ENCODE measurements around the gene GRID1. TPM values are rescaled to one million over a fixed set of nuclear protein-coding genes. Genes with fewer than 3 reads are reported as not detected.

GRID1 gene
- total and polyA plus RNA-seq, 4 donors, result 1.1 to 3.8 TPM; not detected in 2

GRCh38 chr10:86373828-86374227 lies 7.2 kb upstream of the GRID1 start:
- Histone ChIP-seq H3K27me3 (ENCODE audit: control insufficient read depth in 1 of 2, insufficient read depth in 2 of 2, low read length in 1 of 2) (no peaks in the 10 kb centered on the region), H3K9me3 (ENCODE audit: control insufficient read depth, low read length) (no peaks in the 10 kb centered on the region), H3K27ac (ENCODE audit: low read depth in 1 of 2, low read length in 2 of 2) (no peak overlapping the region), H3K36me3 (ENCODE audit: control insufficient read depth in 1 of 2, insufficient read depth in 2 of 2, low read length in 1 of 2) (no peaks in the 10 kb centered on the region), H3K4me3 (ENCODE audit: low read length in 2 of 2) (no peak overlapping the region), H3K4me1 (ENCODE audit: control insufficient read depth in 1 of 2, insufficient read depth in 2 of 2, low read length in 2 of 2) (no peaks in the 10 kb centered on the region)
- intact Hi-C loops (cut with DNase I), result loop anchor here in 1 of 2 donors (10.0 kb wide), 2 partner anchors 829 to 1299 kb away; no protein-coding TSS in a partner anchor
- 87 to 88% methylated on average over 7 of the region's 7 CpGs for WGBS, 2 donors
- peak; percentile 21 to 49 for DNase-seq
- ATAC-seq (ENCODE audit: low FRiP score), result no peak

- Histone ChIP-seq H3K27me3 (ENCODE audit: control insufficient read depth in 1 of 2, insufficient read depth in 2 of 2, low read length in 1 of 2) (no peaks in the 10 kb centered on the region), H3K4me3 (ENCODE audit: low read length in 2 of 2) (no peak overlapping the region), H3K4me1 (ENCODE audit: control insufficient read depth in 1 of 2, insufficient read depth in 2 of 2, low read length in 2 of 2) (no peaks in the 10 kb centered on the region), H3K27ac (ENCODE audit: low read depth in 1 of 2, low read length in 2 of 2) (no peak overlapping the region), H3K9me3 (ENCODE audit: control insufficient read depth, low read length) (no peaks in the 10 kb centered on the region), H3K36me3 (ENCODE audit: control insufficient read depth in 1 of 2, insufficient read depth in 2 of 2, low read length in 1 of 2) (no peaks in the 10 kb centered on the region)
- DNase-seq (peak; percentile 7 to 43), ATAC-seq (ENCODE audit: low FRiP score) (no peak)
- intact Hi-C loops (cut with DNase I), result loop anchor here in 1 of 2 donors (10.0 kb wide), 2 partner anchors 828 to 1298 kb away; no protein-coding TSS in a partner anchor
- WGBS, 2 donors, result 54 to 74% methylated on average over 2 to 3 of the region's 3 CpGs
Observed at GRCh38 chr10:86373251-86373650, 6.7 kb upstream of the GRID1 start.

GRCh38 chr10:86372784-86373239 lies 6.2 kb upstream of the GRID1 start:
- Histone ChIP-seq H3K4me1 (ENCODE audit: control insufficient read depth in 1 of 2, insufficient read depth in 2 of 2, low read length in 2 of 2) (no peaks in the 10 kb centered on the region), H3K36me3 (ENCODE audit: control insufficient read depth in 1 of 2, insufficient read depth in 2 of 2, low read length in 1 of 2) (no peaks in the 10 kb centered on the region), H3K9me3 (ENCODE audit: control insufficient read depth, low read length) (no peaks in the 10 kb centered on the region), H3K27ac (ENCODE audit: low read depth in 1 of 2, low read length in 2 of 2) (no peak overlapping the region), H3K4me3 (ENCODE audit: low read length in 2 of 2) (no peak overlapping the region), H3K27me3 (ENCODE audit: control insufficient read depth in 1 of 2, insufficient read depth in 2 of 2, low read length in 1 of 2) (no peaks in the 10 kb centered on the region)
- DNase-seq (peak; percentile 18 to 30), ATAC-seq (ENCODE audit: low FRiP score) (no peak)
- 93 to 96% methylated on average over 5 of the region's 5 CpGs for WGBS, 2 donors
- intact Hi-C loops (cut with DNase I), result loop anchor here in 1 of 2 donors (10.0 kb wide), 2 partner anchors 828 to 1298 kb away; no protein-coding TSS in a partner anchor

GRCh38 chr10:86372119-86372783 lies 5.7 kb upstream of the GRID1 start:
- intact Hi-C loops (cut with DNase I), result loop anchor here in 1 of 2 donors (10.0 kb wide), 2 partner anchors 827 to 1297 kb away; no protein-coding TSS in a partner anchor
- WGBS, 2 donors, result 79% methylated on average over 7 of the region's 7 CpGs
- H3K27ac ChIP-seq (ENCODE audit: low read depth in 1 of 2, low read length in 2 of 2), result no peak overlapping the region
- H3K27me3 ChIP-seq (ENCODE audit: control insufficient read depth in 1 of 2, insufficient read depth in 2 of 2, low read length in 1 of 2), result no peaks in the 10 kb centered on the region
- ATAC-seq (ENCODE audit: low FRiP score) (no peak), DNase-seq (peak; percentile 7 to 45)
- no peaks in the 10 kb centered on the region for H3K36me3 ChIP-seq (ENCODE audit: control insufficient read depth in 1 of 2, insufficient read depth in 2 of 2, low read length in 1 of 2)
- H3K9me3 ChIP-seq (ENCODE audit: control insufficient read depth, low read length), result no peaks in the 10 kb centered on the region
- no peak overlapping the region for H3K4me3 ChIP-seq (ENCODE audit: low read length in 2 of 2)
- H3K4me1 ChIP-seq (ENCODE audit: control insufficient read depth in 1 of 2, insufficient read depth in 2 of 2, low read length in 2 of 2), result no peaks in the 10 kb centered on the region

- Histone ChIP-seq H3K4me1 (ENCODE audit: control insufficient read depth in 1 of 2, insufficient read depth in 2 of 2, low read length in 2 of 2) (no peaks in the 10 kb centered on the region), H3K27ac (ENCODE audit: low read depth in 1 of 2, low read length in 2 of 2) (no peak overlapping the region), H3K36me3 (ENCODE audit: control insufficient read depth in 1 of 2, insufficient read depth in 2 of 2, low read length in 1 of 2) (no peaks in the 10 kb centered on the region), H3K27me3 (ENCODE audit: control insufficient read depth in 1 of 2, insufficient read depth in 2 of 2, low read length in 1 of 2) (no peaks in the 10 kb centered on the region), H3K9me3 (ENCODE audit: control insufficient read depth, low read length) (no peaks in the 10 kb centered on the region), H3K4me3 (ENCODE audit: low read length in 2 of 2) (no peak overlapping the region)
- peak in 1 of 2 donors; percentile 4 for DNase-seq
- intact Hi-C loops (cut with DNase I), result loop anchor here in 1 of 2 donors (10.0 kb wide), 2 partner anchors 827 to 1297 kb away; no protein-coding TSS in a partner anchor
- WGBS, 2 donors, result 88 to 90% methylated on average over 5 of the region's 5 CpGs
- ATAC-seq (ENCODE audit: low FRiP score), result no peak
Observed at GRCh38 chr10:86371691-86372090, 5.1 kb upstream of the GRID1 start.

- DNase-seq, result peak; percentile 1 to 67
- ATAC-seq (ENCODE audit: low FRiP score), result no peak
- intact Hi-C loops (cut with DNase I), result loop anchor here in 1 of 2 donors (10.0 kb wide), 2 partner anchors 826 to 1296 kb away; no protein-coding TSS in a partner anchor
- no peak overlapping the region for H3K27ac ChIP-seq (ENCODE audit: low read depth in 1 of 2, low read length in 2 of 2)
- 91 to 94% methylated on average over 7 of the region's 7 CpGs for WGBS, 2 donors
- no peaks in the 10 kb centered on the region for H3K4me1 ChIP-seq (ENCODE audit: control insufficient read depth in 1 of 2, insufficient read depth in 2 of 2, low read length in 2 of 2)
- H3K4me3 ChIP-seq (ENCODE audit: low read length in 2 of 2), result no peak overlapping the region
- no peaks in the 10 kb centered on the region for H3K36me3 ChIP-seq (ENCODE audit: control insufficient read depth in 1 of 2, insufficient read depth in 2 of 2, low read length in 1 of 2)
- H3K27me3 ChIP-seq (ENCODE audit: control insufficient read depth in 1 of 2, insufficient read depth in 2 of 2, low read length in 1 of 2), result no peaks in the 10 kb centered on the region
- no peaks in the 10 kb centered on the region for H3K9me3 ChIP-seq (ENCODE audit: control insufficient read depth, low read length)
Observed at GRCh38 chr10:86371116-86371515, 4.5 kb upstream of the GRID1 start.

GRCh38 chr10:86370006-86370585 lies 3.5 kb upstream of the GRID1 start:
- no peaks in the 10 kb centered on the region for H3K36me3 ChIP-seq (ENCODE audit: control insufficient read depth in 1 of 2, insufficient read depth in 2 of 2, low read length in 1 of 2)
- DNase-seq (peak; percentile 22 to 26), ATAC-seq (ENCODE audit: low FRiP score) (no peak)
- H3K4me1 ChIP-seq (ENCODE audit: control insufficient read depth in 1 of 2, insufficient read depth in 2 of 2, low read length in 2 of 2), result no peaks in the 10 kb centered on the region
- H3K9me3 ChIP-seq (ENCODE audit: control insufficient read depth, low read length), result no peaks in the 10 kb centered on the region
- 61 to 76% methylated on average over 4 of the region's 4 CpGs for WGBS, 2 donors
- H3K27ac ChIP-seq (ENCODE audit: low read depth in 1 of 2, low read length in 2 of 2), result no peak overlapping the region
- no peak overlapping the region for H3K4me3 ChIP-seq (ENCODE audit: low read length in 2 of 2)
- intact Hi-C loops (cut with DNase I), result loop anchor here in 1 of 2 donors (10.0 kb wide), 2 partner anchors 825 to 1295 kb away; no protein-coding TSS in a partner anchor
- no peaks in the 10 kb centered on the region for H3K27me3 ChIP-seq (ENCODE audit: control insufficient read depth in 1 of 2, insufficient read depth in 2 of 2, low read length in 1 of 2)

GRCh38 chr10:86368987-86369386 lies 2.4 kb upstream of the GRID1 start:
- intact Hi-C loops (cut with DNase I), result no loop called here
- DNase-seq (peak; percentile 4 to 16), ATAC-seq (ENCODE audit: low FRiP score) (no peak)
- no peaks in the 10 kb centered on the region for H3K36me3 ChIP-seq (ENCODE audit: control insufficient read depth in 1 of 2, insufficient read depth in 2 of 2, low read length in 1 of 2)
- H3K27ac ChIP-seq (ENCODE audit: low read depth in 1 of 2, low read length in 2 of 2), result no peak overlapping the region
- no peak overlapping the region for H3K4me3 ChIP-seq (ENCODE audit: low read length in 2 of 2)
- no peaks in the 10 kb centered on the region for H3K9me3 ChIP-seq (ENCODE audit: control insufficient read depth, low read length)
- H3K27me3 ChIP-seq (ENCODE audit: control insufficient read depth in 1 of 2, insufficient read depth in 2 of 2, low read length in 1 of 2), result no peaks in the 10 kb centered on the region
- WGBS, 2 donors, result 94 to 97% methylated on average over 2 of the region's 2 CpGs
- H3K4me1 ChIP-seq (ENCODE audit: control insufficient read depth in 1 of 2, insufficient read depth in 2 of 2, low read length in 2 of 2), result no peaks in the 10 kb centered on the region
